Measurements from ENCODE around the gene TNS4.

GRCh38 chr17:40548491-40548981 lies 47.1 kb upstream of the TNS4 start:
- TF ChIP-seq CTCF (IDR thresholded peaks at IDR 0.05) (no peak), EP300 (IDR thresholded peaks at IDR 0.05) (no peak)

All from tibial nerve (tissue), 4 donors.